Globus pallidus (tissue), 1 donor: ENCODE measurements around the gene GRIK3.

Source experiments
- DNase-seq: peaks from one replicate; pipeline ENCODE4 v3.0.0-alpha.2; 2015; ENCODE audit warnings: low spot score

Gene GRIK3

GRCh38 chr1:37015713-37016112, 18.6 kb downstream of the GRIK3 start:
- no peak for DNase-seq

- no peak for DNase-seq
Observed at GRCh38 chr1:37012226-37012625, 22.1 kb downstream of the GRIK3 start.

GRCh38 chr1:37010011-37010410, 24.3 kb downstream of the GRIK3 start:
- no peak for DNase-seq

GRCh38 chr1:37009521-37009920, 24.8 kb downstream of the GRIK3 start:
- DNase-seq, result no peak

GRCh38 chr1:37006132-37006868, 28.0 kb downstream of the GRIK3 start:
- DNase-seq, result no peak

- no peak for DNase-seq
Observed at GRCh38 chr1:37002898-37003297, 31.4 kb downstream of the GRIK3 start.

GRCh38 chr1:37001703-37002102, 32.6 kb downstream of the GRIK3 start:
- DNase-seq, result no peak

- DNase-seq, result no peak
Observed at GRCh38 chr1:36996106-36996505, 38.2 kb downstream of the GRIK3 start.

GRCh38 chr1:36994868-36995267, 39.4 kb downstream of the GRIK3 start:
- no peak for DNase-seq

GRCh38 chr1:36994294-36994693, 40.0 kb downstream of the GRIK3 start:
- DNase-seq, result no peak

GRCh38 chr1:36992139-36992943, 42.0 kb downstream of the GRIK3 start:
- no peak for DNase-seq

- DNase-seq, result no peak
Observed at GRCh38 chr1:36991551-36991950, 42.8 kb downstream of the GRIK3 start.

GRCh38 chr1:36990928-36991327, 43.4 kb downstream of the GRIK3 start:
- no peak for DNase-seq

- DNase-seq, result peak; percentile 56
Observed at GRCh38 chr1:36989241-36989640, 45.1 kb downstream of the GRIK3 start.

GRCh38 chr1:36988741-36989193, 45.5 kb downstream of the GRIK3 start:
- DNase-seq, result peak; percentile 66

GRCh38 chr1:36988321-36988720, 46.0 kb downstream of the GRIK3 start:
- DNase-seq, result peak; percentile 50

GRCh38 chr1:36987276-36987675, 47.0 kb downstream of the GRIK3 start:
- no peak for DNase-seq

- DNase-seq, result no peak
Observed at GRCh38 chr1:36986241-36986985, 47.9 kb downstream of the GRIK3 start.

GRCh38 chr1:36984675-36985074, 49.6 kb downstream of the GRIK3 start:
- no peak for DNase-seq

- no peak for DNase-seq
Observed at GRCh38 chr1:36984026-36984425, 50.3 kb downstream of the GRIK3 start.

GRCh38 chr1:36982709-36983108, 51.6 kb downstream of the GRIK3 start:
- DNase-seq, result no peak

- DNase-seq, result no peak
Observed at GRCh38 chr1:36981771-36982622, 52.3 kb downstream of the GRIK3 start.
